Measurements from ENCODE around the gene SEC22C. TPM values are rescaled to one million over a fixed set of nuclear protein-coding genes. Genes with fewer than 3 reads are reported as not detected.
A peak's percentile ranks its signal among the peaks of the same experiment; 100 is the strongest.

SEC22C gene
- total RNA-seq, 2 donors from 2014 or later = 35.2 to 38.4 TPM

DNA sequence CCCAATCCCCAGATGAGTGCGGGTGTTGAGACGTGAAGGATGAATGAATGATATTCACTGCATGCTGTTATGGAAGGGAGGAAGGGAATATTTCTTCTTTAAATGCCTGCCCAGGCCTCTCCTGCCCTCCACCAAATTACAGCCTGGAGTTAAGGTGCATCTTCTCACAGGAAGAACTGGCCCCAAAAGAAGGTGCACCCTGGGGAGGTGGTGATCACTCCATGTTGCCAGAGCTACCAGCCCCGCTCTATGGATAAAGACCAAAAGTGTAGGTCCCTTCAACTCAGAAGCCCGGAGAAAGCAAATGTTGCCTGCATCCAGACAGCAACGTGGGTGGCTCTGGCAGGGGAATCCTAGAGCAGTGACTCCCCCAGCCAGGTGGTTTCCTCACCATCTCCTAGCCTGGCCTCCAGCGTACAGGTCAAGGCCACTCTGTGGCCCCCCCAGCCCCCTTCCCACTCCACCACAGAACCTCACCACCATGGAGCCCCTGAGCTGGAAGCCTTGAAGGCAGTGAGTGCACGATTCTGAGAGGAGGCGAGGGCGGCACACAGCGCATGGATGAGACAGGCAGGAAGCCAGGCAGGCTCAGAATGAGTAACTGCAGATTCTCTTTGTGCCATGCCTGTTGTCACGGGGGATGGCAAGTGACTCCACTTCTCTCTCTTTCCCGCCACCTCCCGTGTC, 82.8 kb downstream of the SEC22C start:
- whole genome bisulfite sequencing, 2 experiments (ENCODE audit: insufficient coverage in 1 of 2, insufficient read length in 1 of 2) = 92 to 95% methylated on average over 8 to 13 of the region's 13 CpGs
- peaks cover 5% of the 10 kb centered on the region for H3K4me1 ChIP-seq (ENCODE audit: control insufficient read depth, insufficient read depth, low read length)
- peaks cover 26% of the 10 kb centered on the region for H3K4me1 Mint-ChIP-seq
- no peak overlapping the region for H3K4me3 Mint-ChIP-seq
- H3K27ac Mint-ChIP-seq = no peak overlapping the region
- TF ChIP-seq, protein P1, sequence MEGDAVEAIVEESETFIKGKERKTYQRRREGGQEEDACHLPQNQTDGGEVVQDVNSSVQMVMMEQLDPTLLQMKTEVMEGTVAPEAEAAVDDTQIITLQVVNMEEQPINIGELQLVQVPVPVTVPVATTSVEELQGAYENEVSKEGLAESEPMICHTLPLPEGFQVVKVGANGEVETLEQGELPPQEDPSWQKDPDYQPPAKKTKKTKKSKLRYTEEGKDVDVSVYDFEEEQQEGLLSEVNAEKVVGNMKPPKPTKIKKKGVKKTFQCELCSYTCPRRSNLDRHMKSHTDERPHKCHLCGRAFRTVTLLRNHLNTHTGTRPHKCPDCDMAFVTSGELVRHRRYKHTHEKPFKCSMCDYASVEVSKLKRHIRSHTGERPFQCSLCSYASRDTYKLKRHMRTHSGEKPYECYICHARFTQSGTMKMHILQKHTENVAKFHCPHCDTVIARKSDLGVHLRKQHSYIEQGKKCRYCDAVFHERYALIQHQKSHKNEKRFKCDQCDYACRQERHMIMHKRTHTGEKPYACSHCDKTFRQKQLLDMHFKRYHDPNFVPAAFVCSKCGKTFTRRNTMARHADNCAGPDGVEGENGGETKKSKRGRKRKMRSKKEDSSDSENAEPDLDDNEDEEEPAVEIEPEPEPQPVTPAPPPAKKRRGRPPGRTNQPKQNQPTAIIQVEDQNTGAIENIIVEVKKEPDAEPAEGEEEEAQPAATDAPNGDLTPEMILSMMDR (conservative IDR thresholded peaks at IDR 0.05) = no peak
- no peaks in the 10 kb centered on the region for H3K9me3 Mint-ChIP-seq
- no peaks in the 10 kb centered on the region for H3K36me3 ChIP-seq (ENCODE audit: control insufficient read depth, insufficient read depth, low read length)
- no peak overlapping the region for H3K27ac ChIP-seq (ENCODE audit: low read depth, low read length)
- H3K27me3 ChIP-seq (ENCODE audit: control insufficient read depth, insufficient read depth, low read length, poor library complexity, severe bottlenecking) = peaks cover 56% of the 10 kb centered on the region
- no peaks in the 10 kb centered on the region for H3K9me3 ChIP-seq (ENCODE audit: control insufficient read depth, low read length)
- H3K4me3 ChIP-seq (ENCODE audit: low read length) = no peak overlapping the region
- H3K9ac ChIP-seq (ENCODE audit: extremely low read depth, low read length, poor library complexity, severe bottlenecking) = no peak overlapping the region
- H3K36me3 Mint-ChIP-seq (ENCODE audit: low read depth) = no peaks in the 10 kb centered on the region
- peaks cover 55% of the 10 kb centered on the region for H3K27me3 Mint-ChIP-seq (ENCODE audit: insufficient read depth)
- peak; percentile 43 for DNase-seq

DNA sequence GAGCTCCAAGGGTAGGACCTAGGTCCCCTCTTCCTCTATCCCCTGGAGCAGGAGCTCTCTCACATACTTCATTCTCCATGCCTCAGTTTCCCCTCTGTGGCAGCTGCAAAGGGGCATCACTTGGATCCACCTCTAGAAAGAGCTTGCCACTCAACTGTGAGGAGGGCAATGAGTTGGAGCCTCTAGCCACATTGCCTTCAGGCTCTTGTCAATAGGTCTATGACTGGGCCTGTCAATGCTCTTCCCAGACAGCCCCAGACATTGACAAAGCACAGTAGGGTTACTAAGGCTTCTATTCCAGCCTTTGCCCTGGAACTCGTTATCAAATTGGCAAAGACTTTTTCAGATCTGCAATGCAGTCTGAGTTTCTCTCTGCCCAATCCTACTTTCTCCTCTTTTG, 83.7 kb downstream of the SEC22C start:
- no peaks in the 10 kb centered on the region for H3K9me3 Mint-ChIP-seq
- H3K27ac Mint-ChIP-seq = peak overlapping the region; percentile 2
- TF ChIP-seq, protein P1 (conservative IDR thresholded peaks at IDR 0.05) = no peak
- WGBS, 2 experiments (ENCODE audit: insufficient coverage in 1 of 2, insufficient read length in 1 of 2) = 71 to 75% methylated on average over 1 of the region's 1 CpG
- no peak overlapping the region for H3K4me3 ChIP-seq (ENCODE audit: low read length)
- DNase-seq = peak; percentile 39
- peaks cover 24% of the 10 kb centered on the region for H3K4me1 Mint-ChIP-seq
- H3K36me3 ChIP-seq (ENCODE audit: control insufficient read depth, insufficient read depth, low read length) = no peaks in the 10 kb centered on the region
- H3K27ac ChIP-seq (ENCODE audit: low read depth, low read length) = no peak overlapping the region
- H3K4me3 Mint-ChIP-seq = no peak overlapping the region
- peaks cover 46% of the 10 kb centered on the region for H3K27me3 Mint-ChIP-seq (ENCODE audit: insufficient read depth)
- H3K9me3 ChIP-seq (ENCODE audit: control insufficient read depth, low read length) = no peaks in the 10 kb centered on the region
- H3K4me1 ChIP-seq (ENCODE audit: control insufficient read depth, insufficient read depth, low read length) = peaks cover 5% of the 10 kb centered on the region
- no peaks in the 10 kb centered on the region for H3K36me3 Mint-ChIP-seq (ENCODE audit: low read depth)
- peaks cover 48% of the 10 kb centered on the region for H3K27me3 ChIP-seq (ENCODE audit: control insufficient read depth, insufficient read depth, low read length, poor library complexity, severe bottlenecking)
- H3K9ac ChIP-seq (ENCODE audit: extremely low read depth, low read length, poor library complexity, severe bottlenecking) = no peak overlapping the region

Other genes with a start within 250 kb of the SEC22C start
- gene LYZL4, start 171.4 kb downstream of the SEC22C start, total RNA-seq = not detected
- 10 to 100 TPM; 12.9 to 14.7 TPM for gene VIPR1, start 79.3 kb downstream of the SEC22C start, total RNA-seq
- gene SS18L2, start 8.9 kb upstream of the SEC22C start, total RNA-seq = 10 to 100 TPM; 37.8 to 44.8 TPM
- 100 to 1,000 TPM; 101 to 116 TPM for gene NKTR, start 18.7 kb upstream of the SEC22C start, total RNA-seq
- gene ZBTB47, start 71.7 kb upstream of the SEC22C start, total RNA-seq = 1 to 10 TPM; 4.6 to 7.2 TPM
- gene KLHL40, start 103.6 kb upstream of the SEC22C start, total RNA-seq = not detected
- gene HHATL, start 120.8 kb upstream of the SEC22C start, total RNA-seq = not detected
- gene CCDC13, start 191.3 kb upstream of the SEC22C start, total RNA-seq = 1 to 10 TPM in 1 of 2 donors, under 1 TPM in 1; 0.64 to 1.1 TPM
- 100 to 1,000 TPM; 116 to 121 TPM for gene HIGD1A, start 222.5 kb upstream of the SEC22C start, total RNA-seq
- gene ACKR2, start 227.5 kb upstream of the SEC22C start, total RNA-seq = 1 to 10 TPM; 1.1 TPM

All from endodermal cell (in vitro differentiated cells).